Gastroesophageal sphincter (tissue), 4 donors: ENCODE data around the gene TMEM52B. TPM values are rescaled to one million over a fixed set of nuclear protein-coding genes. Genes with fewer than 3 reads are reported as not detected.
A peak's percentile ranks its signal among the peaks of the same experiment; 100 is the strongest.

Source experiments
- ATAC-seq: fragments of 150-250 bp; one replicate; pipeline ENCODE4 v1.9.1; 2016; ENCODE audit warnings: mild to moderate bottlenecking, moderate library complexity
- H3K27ac ChIP-seq, 4 donors: fragments of 200-600 bp; sonication (generic) in 3 of 4; 1 replicate in 3 of 4; 2 replicates in 1 of 4; pipeline ENCODE4 v1.5.1; 2016 to 2019
- H3K27me3 ChIP-seq: fragments of 200-600 bp; sonication (generic); one replicate; pipeline ENCODE4 v1.5.1; 2019
- H3K36me3 ChIP-seq, 2 donors: fragments of 200-600 bp; sonication (generic); one replicate each; pipeline ENCODE4 v1.5.1; 2019; ENCODE audit warnings: control low read depth in 1 of 2
- H3K4me1 ChIP-seq, 3 donors: fragments of 200-600 bp; sonication (generic); 1 replicate in 2 of 3; 2 replicates in 1 of 3; pipeline ENCODE4 v1.5.1; 2016 to 2019; ENCODE audit warnings: control low read depth in 2 of 3
- H3K4me3 ChIP-seq, 2 donors: fragments of 200-600 bp; sonication (generic); one replicate each; pipeline ENCODE4 v1.5.1; 2019; ENCODE audit warnings: mild to moderate bottlenecking in 1 of 2, moderate library complexity in 1 of 2
- H3K9me3 ChIP-seq, 3 donors: fragments of 200-600 bp; sonication (generic); one replicate each; pipeline ENCODE4 v1.5.1; 2017 to 2019; ENCODE audit warnings: control low read depth in 2 of 3
- CTCF ChIP-seq, 4 experiments: fragments of 200-600 bp in 2 of 4; fragments of 450-650 bp in 2 of 4; sonication (generic) in 1 of 4; IDR thresholded peaks; one replicate each; pipeline ENCODE4 v1.5.1; 2017 to 2019; ENCODE audit warnings: antibody characterized with exemption in 4 of 4, mild to moderate bottlenecking in 2 of 4, moderate library complexity in 2 of 4
- EP300 ChIP-seq: sonication (generic); formaldehyde crosslinking; IDR thresholded peaks from one replicate; pipeline ENCODE4 v1.6.1; 2017; ENCODE audit warnings: antibody characterized with exemption, mild to moderate bottlenecking
- POLR2A ChIP-seq, 2 donors: fragments of 450-650 bp; IDR thresholded peaks; one replicate each; pipeline ENCODE4 v1.6.1; 2017; ENCODE audit warnings: antibody characterized with exemption in 2 of 2, mild to moderate bottlenecking in 2 of 2, moderate library complexity in 1 of 2
- POLR2AphosphoS5 ChIP-seq: sonication (generic); formaldehyde crosslinking; IDR thresholded peaks from one replicate; pipeline ENCODE4 v1.6.1; 2017; ENCODE audit warnings: antibody characterized with exemption
- WGBS, 2 donors: methylation state at CpG; one replicate each; pipeline ENCODE4 v1.1.5; 2018; ENCODE audit warnings: low coverage in 1 of 2; 5-methylcytosine and 5-hydroxymethylcytosine counted together
- total RNA-seq, 4 donors: library from RNA; depleted of rRNA; stranded (reverse); fragments of >200 nt; gene quantifications; one replicate each; pipeline ENCODE4 v1.1.0, GENCODE V29; 2016

TMEM52B gene
- total RNA-seq, 4 donors from 2014 or later, result 1.2 TPM; not detected in 3

- Histone ChIP-seq H3K36me3 (no peaks in the 10 kb centered on the region), H3K4me1 (peaks cover 0 to 46% (median 15%) of the 10 kb centered on the region in 3 donors), H3K27me3 (no peaks in the 10 kb centered on the region), H3K4me3 (no peak overlapping the region), H3K27ac (peak overlapping the region in 3 of 4 donors; percentile 37 to 56 (median 42)), H3K9me3 (no peaks in the 10 kb centered on the region)
- ATAC-seq, result peak; percentile 66
- WGBS, 2 donors, result 21 to 37% methylated on average over 4 to 5 of the region's 5 CpGs
- TF ChIP-seq CTCF (IDR thresholded peaks at IDR 0.05), result no peak
- TF ChIP-seq POLR2A (IDR thresholded peaks at IDR 0.05), result no peak
Measured at GRCh38 chr12:10189653-10190052, 10.8 kb downstream of the TMEM52B start.

GRCh38 chr12:10190558-10191388 is 11.9 kb downstream of the TMEM52B start:
- Histone ChIP-seq H3K4me3 (no peak overlapping the region), H3K4me1 (peaks cover 0 to 36% (median 15%) of the 10 kb centered on the region in 3 donors), H3K9me3 (no peaks in the 10 kb centered on the region), H3K27ac (peak overlapping the region in 2 of 4 donors; percentile 42 to 56), H3K27me3 (no peaks in the 10 kb centered on the region), H3K36me3 (no peaks in the 10 kb centered on the region)
- WGBS, 2 donors, result 47 to 60% methylated on average over 10 to 12 of the region's 13 CpGs
- no peak for TF ChIP-seq POLR2AphosphoS5
- TF ChIP-seq CTCF (IDR thresholded peaks at IDR 0.05), result peak; percentile 63 to 76 (median 73)
- peak; percentile 84 for ATAC-seq

- Histone ChIP-seq H3K9me3 (no peaks in the 10 kb centered on the region), H3K36me3 (no peaks in the 10 kb centered on the region), H3K27me3 (no peaks in the 10 kb centered on the region), H3K27ac (peak overlapping the region in 2 of 4 donors; percentile 42 to 56), H3K4me1 (peaks cover 0 to 28% (median 15%) of the 10 kb centered on the region in 3 donors), H3K4me3 (no peak overlapping the region)
- ATAC-seq, result peak; percentile 56
- TF ChIP-seq POLR2AphosphoS5, result peak; percentile 66
- no peak for TF ChIP-seq EP300
- TF ChIP-seq CTCF (IDR thresholded peaks at IDR 0.05), result no peak
- no peak for TF ChIP-seq POLR2A (IDR thresholded peaks at IDR 0.05)
- 9 to 17% methylated on average over 1 to 2 of the region's 2 CpGs for WGBS, 2 donors
Measured at GRCh38 chr12:10191865-10192264, 13.0 kb downstream of the TMEM52B start.

GRCh38 chr12:10194160-10194670 is 15.4 kb downstream of the TMEM52B start:
- 55 to 100% methylated on average over 1 to 3 of the region's 3 CpGs for WGBS, 2 donors
- Histone ChIP-seq H3K4me1 (peaks cover 0 to 28% (median 15%) of the 10 kb centered on the region in 3 donors), H3K4me3 (no peak overlapping the region), H3K27me3 (no peaks in the 10 kb centered on the region), H3K36me3 (no peaks in the 10 kb centered on the region), H3K9me3 (no peaks in the 10 kb centered on the region), H3K27ac (no peak overlapping the region)
- no peak for ATAC-seq
- TF ChIP-seq POLR2AphosphoS5 (no peak), EP300 (no peak), CTCF (IDR thresholded peaks at IDR 0.05) (no peak), POLR2A (IDR thresholded peaks at IDR 0.05) (no peak)

GRCh38 chr12:10196210-10196609 is 17.4 kb downstream of the TMEM52B start:
- Histone ChIP-seq H3K27me3 (no peaks in the 10 kb centered on the region), H3K36me3 (no peaks in the 10 kb centered on the region), H3K9me3 (no peaks in the 10 kb centered on the region), H3K4me3 (no peak overlapping the region), H3K27ac (no peak overlapping the region), H3K4me1 (peaks cover 0 to 10% (median 2%) of the 10 kb centered on the region in 3 donors)
- TF ChIP-seq POLR2A (IDR thresholded peaks at IDR 0.05), result no peak
- no peak for TF ChIP-seq CTCF (IDR thresholded peaks at IDR 0.05)
- no peak for TF ChIP-seq POLR2AphosphoS5
- no peak for TF ChIP-seq EP300
- WGBS, 2 donors, result 80% methylated on average over 7 to 10 of the region's 10 CpGs
- no peak for ATAC-seq
